Panc1 (cell line): ENCODE data around the gene PARVB.

Source experiments
- POLR2AphosphoS5 ChIP-seq: IDR thresholded peaks from 2 replicates; pipeline ENCODE4 v1.6.1; 2012; ENCODE audit warnings: mild to moderate bottlenecking, low read depth, low read length, moderate library complexity
- TF ChIP-seq, protein P1 (sequence below): fragments of 450-650 bp; IDR thresholded peaks from 2 replicates; pipeline ENCODE4 v1.5.1; 2017; ENCODE audit warnings: mild to moderate bottlenecking

DNA sequence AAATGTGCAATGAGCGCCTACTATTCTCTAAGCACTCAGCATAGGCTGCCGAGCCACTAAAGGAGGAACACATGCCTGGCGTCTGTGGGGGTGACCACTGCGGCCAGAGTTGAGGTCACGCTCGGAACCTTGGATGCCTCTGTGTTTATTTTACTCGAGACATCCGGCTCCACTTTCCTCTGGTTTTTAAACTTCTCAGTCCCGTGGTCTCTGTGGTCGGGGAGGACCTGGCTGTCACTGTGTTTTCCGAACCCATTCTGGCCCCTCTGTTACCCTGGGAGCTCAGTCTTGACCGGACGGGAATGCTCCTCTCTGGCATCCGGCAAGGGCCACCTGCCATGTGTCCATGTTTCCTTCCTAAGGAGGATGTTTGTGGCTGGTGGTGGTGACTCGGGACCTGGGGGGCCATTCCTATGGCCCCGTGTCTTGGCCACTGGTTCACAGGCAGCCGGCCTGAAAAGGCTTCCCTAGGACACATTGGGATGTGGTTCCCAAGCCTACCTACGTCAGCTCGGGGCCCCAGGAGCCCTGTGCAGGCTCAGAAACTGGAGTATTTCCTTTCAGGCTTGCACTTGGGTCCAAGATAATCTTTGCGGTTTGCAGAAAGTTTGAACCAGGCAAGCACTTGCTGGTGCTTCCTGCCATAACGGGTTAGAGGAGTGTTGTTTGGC lies 109.9 kb downstream of the PARVB start:
- TF ChIP-seq POLR2AphosphoS5 = no peak
- TF ChIP-seq, protein P1, sequence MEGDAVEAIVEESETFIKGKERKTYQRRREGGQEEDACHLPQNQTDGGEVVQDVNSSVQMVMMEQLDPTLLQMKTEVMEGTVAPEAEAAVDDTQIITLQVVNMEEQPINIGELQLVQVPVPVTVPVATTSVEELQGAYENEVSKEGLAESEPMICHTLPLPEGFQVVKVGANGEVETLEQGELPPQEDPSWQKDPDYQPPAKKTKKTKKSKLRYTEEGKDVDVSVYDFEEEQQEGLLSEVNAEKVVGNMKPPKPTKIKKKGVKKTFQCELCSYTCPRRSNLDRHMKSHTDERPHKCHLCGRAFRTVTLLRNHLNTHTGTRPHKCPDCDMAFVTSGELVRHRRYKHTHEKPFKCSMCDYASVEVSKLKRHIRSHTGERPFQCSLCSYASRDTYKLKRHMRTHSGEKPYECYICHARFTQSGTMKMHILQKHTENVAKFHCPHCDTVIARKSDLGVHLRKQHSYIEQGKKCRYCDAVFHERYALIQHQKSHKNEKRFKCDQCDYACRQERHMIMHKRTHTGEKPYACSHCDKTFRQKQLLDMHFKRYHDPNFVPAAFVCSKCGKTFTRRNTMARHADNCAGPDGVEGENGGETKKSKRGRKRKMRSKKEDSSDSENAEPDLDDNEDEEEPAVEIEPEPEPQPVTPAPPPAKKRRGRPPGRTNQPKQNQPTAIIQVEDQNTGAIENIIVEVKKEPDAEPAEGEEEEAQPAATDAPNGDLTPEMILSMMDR = no peak
